ENCODE data around the gene PLGLB1.
"Not testable (repeated sequence)": the region's sequence is repeated elsewhere in the genome, so short reads cannot be mapped to it uniquely, and the experiment has no call there.

- TF ChIP-seq CTCF (conservative IDR thresholded peaks at IDR 0.05; ENCODE audit: low read length); EZH2phosphoT487 (IDR thresholded peaks at IDR 0.05; ENCODE audit: borderline replicate concordance, low read depth, low read length): not testable (repeated sequence)
These were observed 5.2 kb upstream of the PLGLB1 start for GRCh38 chr2:87026816-87027215.

Measured in OCI-LY7 (cell line).